HG02884 (cell line): ENCODE measurements around the gene ARVCF.

Source experiments
- ATAC-seq: cut with Tn5 transposase; IDR thresholded peaks from one replicate; pipeline ENCODE4 v1.9.1; 2021; ENCODE audit warnings: mild to moderate bottlenecking, moderate library complexity; ENCODE audit not compliant: unreplicated experiment

The ARVCF gene, protein sequence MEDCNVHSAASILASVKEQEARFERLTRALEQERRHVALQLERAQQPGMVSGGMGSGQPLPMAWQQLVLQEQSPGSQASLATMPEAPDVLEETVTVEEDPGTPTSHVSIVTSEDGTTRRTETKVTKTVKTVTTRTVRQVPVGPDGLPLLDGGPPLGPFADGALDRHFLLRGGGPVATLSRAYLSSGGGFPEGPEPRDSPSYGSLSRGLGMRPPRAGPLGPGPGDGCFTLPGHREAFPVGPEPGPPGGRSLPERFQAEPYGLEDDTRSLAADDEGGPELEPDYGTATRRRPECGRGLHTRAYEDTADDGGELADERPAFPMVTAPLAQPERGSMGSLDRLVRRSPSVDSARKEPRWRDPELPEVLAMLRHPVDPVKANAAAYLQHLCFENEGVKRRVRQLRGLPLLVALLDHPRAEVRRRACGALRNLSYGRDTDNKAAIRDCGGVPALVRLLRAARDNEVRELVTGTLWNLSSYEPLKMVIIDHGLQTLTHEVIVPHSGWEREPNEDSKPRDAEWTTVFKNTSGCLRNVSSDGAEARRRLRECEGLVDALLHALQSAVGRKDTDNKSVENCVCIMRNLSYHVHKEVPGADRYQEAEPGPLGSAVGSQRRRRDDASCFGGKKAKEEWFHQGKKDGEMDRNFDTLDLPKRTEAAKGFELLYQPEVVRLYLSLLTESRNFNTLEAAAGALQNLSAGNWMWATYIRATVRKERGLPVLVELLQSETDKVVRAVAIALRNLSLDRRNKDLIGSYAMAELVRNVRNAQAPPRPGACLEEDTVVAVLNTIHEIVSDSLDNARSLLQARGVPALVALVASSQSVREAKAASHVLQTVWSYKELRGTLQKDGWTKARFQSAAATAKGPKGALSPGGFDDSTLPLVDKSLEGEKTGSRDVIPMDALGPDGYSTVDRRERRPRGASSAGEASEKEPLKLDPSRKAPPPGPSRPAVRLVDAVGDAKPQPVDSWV

DNA sequence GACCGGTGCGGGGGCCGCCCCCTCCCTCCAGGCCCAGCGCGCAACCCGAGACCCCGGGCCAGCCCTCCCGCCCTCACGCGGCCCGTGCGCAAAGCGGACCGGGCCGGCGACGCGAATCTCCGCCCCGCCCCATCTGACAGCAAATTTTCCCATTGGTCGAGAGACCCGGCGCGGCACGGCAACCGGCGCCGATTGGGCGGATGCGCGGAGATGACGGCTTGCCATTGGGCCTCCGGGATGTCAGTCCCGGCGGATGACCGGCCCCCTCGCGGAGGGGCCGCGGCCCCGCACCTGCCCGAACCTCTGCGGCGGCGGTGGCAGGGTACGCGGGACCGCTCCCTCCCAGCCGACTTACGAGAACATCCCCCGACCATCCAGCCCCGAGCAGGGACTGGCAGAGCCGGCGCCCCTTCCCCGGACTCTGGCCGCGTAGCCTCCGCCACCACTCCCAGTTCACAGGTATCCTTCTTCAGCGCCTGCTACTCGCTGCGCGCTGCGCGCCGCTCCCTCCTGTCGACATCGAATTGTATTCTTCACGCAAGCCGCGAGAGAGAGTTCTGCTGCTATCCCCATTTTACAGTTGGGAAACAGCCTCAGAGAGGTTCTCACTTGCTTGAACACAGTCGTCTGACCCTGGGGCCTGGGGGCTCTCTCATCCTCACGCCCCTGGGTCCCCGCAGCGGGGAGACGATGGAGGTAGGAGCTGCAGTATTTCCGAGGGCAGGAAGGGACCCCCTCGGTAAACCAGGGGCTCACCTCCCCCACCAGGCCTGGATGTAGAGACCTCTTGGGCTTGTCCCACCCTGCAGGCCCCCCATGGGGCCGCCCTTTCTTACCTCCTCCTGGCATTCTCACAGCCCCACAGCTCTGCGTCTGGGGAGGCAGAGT lies at the start of gene ARVCF:
Gene ARVCF, minus strand, starts transcription at position 90 of the 888 bp plus-strand sequence. CDS start 26,029 bp downstream, outside the sequence.
- peak; percentile 62 for ATAC-seq

DNA sequence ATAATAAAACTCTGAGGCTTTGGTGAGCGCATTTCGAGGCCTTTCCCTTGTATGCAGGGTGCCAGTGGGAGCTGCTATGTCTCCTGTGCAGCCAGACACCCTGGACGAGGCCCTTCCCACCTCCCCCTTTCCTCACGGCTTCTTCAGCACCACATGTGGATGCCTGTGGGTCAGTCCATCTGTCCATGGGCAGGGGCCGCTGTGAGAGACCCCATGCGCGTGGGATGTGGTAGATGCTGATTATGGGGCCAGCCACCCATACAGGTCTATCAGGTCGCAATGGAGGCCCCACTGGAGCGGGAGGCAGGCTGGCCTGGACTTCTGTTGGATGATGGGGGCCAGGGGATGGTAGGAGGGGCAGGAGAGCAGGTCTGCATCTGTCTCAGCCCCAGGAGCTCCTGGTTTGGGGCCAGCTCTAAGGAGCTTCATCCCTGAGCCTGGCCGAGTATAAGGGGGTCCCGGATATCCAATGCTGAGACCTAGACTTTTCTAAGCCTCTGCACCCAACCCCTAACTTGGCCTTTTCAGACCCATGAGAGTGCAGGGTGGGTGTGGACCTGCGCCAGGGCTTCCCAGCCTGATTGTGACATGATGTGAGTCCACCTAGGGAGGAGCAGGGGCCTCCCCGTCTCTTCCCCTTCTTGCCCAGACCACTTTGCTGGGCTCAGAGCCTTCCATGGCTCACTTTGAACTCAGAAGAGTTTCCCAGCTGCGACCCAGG lies 49.4 kb upstream of the ARVCF start:
- no peak for ATAC-seq

DNA sequence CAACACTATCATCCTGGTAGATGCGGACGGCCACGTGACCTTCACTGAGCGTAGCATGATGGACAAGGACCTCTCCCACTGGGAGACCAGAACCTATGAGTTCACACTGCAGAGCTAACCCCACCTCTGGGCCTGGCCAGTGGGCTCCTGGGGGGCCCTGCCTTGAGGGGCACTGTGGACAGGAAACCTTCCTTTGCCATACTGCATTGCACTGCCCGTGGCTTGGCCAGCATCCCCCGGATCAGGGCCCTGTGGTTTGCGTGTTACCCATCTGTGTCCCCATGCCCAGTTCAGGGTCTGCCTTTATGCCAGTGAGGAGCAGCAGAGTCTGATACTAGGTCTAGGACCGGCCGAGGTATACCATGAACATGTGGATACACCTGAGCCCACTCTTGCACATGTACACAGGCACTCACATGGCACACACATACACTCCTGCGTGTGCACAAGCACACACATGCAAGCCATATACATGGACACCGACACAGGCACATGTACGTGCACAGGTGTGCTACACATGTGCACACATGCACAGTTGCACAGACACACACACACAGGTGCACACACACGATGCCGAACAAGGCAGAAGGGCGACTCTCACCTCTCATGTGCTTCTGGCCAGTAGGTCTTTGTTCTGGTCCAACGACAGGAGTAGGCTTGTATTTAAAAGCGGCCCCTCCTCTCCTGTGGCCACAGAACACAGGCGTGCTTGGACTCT lies 48.1 kb upstream of the ARVCF start:
- no peak for ATAC-seq

GRCh38 chr22:20064140-20064480 lies 47.5 kb upstream of the ARVCF start:
- ATAC-seq = no peak

- no peak for ATAC-seq
These were observed 46.9 kb upstream of the ARVCF start for GRCh38 chr22:20063271-20064139.

DNA sequence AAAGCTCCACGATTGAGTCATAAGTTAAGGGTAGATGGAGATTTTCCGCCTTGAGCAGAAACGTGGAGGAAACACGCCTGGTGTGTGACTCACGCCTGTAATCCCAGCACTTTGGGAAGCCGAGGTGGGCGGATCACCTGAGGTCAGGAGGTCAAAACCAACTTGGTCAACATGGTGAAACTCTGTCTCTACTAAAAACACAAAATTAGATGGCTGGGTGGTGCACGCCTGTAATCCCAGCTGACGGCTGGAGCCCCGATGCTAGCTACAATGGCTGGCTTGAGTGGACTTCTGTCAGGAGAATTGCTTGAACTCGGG lies 46.1 kb upstream of the ARVCF start:
- ATAC-seq = no peak

- no peak for ATAC-seq
These were observed 45.6 kb upstream of the ARVCF start for GRCh38 chr22:20062043-20062765.

- no peak for ATAC-seq
These were observed 44.8 kb upstream of the ARVCF start for GRCh38 chr22:20061481-20061861.

- ATAC-seq = no peak
These were observed 44.3 kb upstream of the ARVCF start for GRCh38 chr22:20060700-20061480.

DNA sequence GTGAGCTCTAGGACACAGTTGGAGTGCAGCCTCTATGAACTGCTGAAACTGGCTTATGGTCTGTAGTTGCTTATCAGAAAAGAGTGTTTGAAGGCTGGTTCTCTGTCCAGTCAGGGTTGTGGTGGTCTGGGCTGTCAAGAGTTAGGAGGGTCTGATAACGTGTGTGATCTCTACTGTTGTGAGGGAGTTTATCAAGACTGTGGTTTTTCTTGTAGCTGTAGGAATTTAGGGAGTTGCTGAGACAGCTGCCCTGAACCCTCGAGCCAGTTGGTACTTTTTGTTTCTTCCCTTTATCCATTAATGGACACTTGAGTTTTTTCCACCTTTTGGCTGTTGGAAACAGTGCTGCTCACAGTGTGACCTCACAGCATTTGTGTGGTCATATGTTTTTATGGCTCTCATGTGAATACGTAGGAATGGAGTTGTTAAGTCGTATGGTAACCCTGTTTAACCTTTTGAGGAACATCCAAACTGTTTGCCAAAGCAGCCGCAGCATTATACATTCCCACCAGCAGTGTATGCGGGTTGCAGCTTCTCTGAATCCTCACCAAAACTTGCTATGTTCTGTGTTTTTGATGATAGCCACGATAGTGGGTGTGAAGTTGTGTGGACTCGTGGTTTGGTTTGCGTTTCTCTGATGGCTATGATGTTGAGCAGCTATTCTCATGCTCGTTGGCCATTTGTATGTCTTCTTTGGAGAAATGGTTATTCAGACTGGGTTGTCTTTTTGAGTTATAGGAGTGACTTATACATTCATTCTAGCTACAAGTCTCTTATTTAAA lies 42.6 kb upstream of the ARVCF start:
- no peak for ATAC-seq

DNA sequence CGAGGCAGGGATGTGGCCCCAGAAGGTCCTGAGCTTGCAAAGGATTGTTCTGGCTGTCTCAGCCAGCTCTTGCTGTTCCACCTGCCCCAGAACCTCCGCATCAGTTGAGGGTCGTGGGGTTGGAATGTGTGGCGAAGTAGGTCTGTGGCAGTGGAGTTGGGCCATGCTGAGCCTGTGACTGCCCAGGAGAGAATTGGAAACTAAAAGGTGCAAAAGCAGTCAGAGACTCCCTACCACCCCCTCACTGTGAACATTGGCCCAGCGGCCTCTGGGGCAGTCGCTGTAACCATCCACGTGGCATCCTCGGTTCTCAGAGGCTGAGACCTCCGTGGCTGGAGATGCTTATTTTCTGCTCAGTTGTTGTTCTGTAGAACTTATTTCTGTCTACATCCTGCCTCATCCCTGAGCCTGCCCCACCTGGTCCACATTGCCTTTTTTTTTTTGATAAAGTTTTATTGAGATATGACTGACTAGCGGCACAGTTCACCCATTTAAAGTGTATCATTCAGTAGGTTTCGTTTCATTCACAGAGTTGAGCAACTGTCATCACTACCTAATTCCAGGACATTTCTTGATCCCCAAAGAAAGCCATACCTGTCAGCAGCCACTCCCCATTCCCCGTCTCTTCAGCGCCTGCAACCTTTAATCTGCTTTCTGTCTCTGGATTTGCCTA lies 41.1 kb upstream of the ARVCF start:
- no peak for ATAC-seq

DNA sequence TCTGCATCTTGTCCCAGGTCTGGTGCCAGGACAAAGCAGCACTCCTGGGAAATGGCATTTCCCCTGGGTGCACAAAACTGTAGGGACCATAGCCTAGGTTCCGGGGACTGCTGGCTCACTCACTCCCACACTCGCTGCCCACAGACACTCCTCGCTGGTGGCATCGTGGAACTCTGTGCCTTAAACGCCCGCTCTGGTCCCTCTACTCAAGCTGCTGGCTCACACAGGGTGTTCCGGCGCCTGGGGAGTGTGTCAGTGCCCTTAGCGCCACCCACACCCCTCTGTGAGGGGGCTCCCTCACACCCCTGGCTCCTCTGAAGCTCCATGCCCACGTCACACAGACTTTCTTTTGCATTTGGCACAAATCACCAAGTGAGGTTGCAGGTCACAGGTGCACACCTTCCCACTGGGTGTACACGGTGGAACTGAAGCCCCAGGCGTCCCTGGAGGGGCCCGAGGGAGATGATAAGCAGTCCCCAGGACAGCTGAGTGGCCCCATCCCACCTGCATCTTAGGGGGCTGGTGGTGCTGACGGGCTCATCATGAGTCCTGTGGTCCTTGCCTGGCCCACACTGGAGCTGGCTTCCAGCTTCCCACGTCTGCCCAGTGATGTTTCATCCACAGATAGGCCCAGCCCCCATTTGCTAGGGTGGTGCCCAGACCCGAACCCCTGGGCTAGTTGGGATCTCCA lies 40.2 kb upstream of the ARVCF start:
- ATAC-seq = no peak

- ATAC-seq = no peak
These were observed 39.5 kb upstream of the ARVCF start for GRCh38 chr22:20056161-20056560.

DNA sequence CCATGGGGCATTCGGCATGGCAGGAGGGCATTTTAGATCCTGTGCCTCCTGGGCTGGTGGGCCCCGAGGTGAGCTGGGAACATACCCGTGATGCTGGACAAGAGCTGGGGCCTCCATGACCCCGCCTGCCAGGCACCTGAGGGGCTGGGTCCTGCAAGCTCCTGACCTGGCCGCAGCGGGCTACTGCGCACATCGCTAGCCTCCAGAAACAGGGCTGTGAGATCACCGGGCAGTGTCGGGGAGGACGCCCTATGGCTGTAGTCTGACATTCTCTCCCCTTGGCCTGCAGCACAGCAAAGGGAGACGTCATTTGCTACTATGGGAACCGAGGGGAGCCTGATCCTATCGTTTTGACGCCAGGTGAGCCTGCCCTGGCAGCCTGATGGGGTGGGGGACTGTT lies 39.0 kb upstream of the ARVCF start:
- ATAC-seq = no peak

GRCh38 chr22:20055144-20055543 lies 38.5 kb upstream of the ARVCF start:
- ATAC-seq = no peak

GRCh38 chr22:20054485-20054884 lies 37.9 kb upstream of the ARVCF start:
- no peak for ATAC-seq
